ENCODE data around the gene NUP62CL. TPM values are rescaled to one million over a fixed set of nuclear protein-coding genes. Genes with fewer than 3 reads are reported as not detected.

The NUP62CL gene
- total RNA-seq, 1 donor from 2014 or later: not detected

DNA sequence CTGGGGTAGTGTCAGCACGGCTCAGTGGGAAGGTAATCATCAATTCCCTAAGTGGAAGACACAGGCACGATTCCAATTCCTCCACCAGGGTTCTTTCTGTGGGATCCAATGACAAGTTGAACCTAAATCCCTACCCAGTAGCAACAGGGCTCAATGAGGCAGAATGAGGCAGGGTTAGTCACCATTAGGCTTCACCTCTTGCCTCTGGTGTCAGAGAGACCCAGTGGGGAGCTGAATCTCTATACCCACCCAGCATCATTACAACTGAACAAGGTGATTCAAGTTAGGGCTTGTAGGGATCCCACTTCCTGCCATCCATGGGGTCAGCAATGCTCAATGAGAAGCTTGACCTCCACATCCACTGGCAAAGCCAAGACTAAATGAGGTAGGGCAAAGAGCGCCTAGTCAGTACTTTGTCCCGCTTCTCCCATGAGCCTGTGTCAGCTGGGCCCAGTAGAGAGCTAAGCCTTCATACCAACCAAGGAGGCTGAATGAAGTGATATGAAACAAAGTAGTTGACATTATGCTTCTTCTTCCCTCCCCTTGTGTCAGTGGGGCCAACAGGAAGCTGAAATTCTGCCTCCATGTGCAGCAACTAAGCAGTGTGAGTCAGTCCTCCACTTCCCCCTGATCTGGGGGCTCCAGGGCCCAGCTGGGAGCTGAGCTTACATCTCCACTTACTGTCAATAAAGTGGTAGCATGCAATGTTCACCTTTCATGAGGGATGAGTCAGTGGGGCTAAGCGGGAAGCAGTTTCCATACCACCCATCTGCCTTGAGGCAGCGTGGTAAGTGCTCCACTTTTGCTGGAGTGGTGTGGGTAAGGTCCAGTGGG lies 51.2 kb downstream of the NUP62CL start:
- no peak for DNase-seq (ENCODE audit: low spot score in 2 of 2)
- Histone ChIP-seq H3K4me1 (no peaks in the 10 kb centered on the region), H3K27ac (no peak overlapping the region), H3K4me3 (no peak overlapping the region), H3K27me3 (no peaks in the 10 kb centered on the region), H3K9me3 (no peaks in the 10 kb centered on the region), H3K36me3 (no peaks in the 10 kb centered on the region)
- TF ChIP-seq, protein P1, sequence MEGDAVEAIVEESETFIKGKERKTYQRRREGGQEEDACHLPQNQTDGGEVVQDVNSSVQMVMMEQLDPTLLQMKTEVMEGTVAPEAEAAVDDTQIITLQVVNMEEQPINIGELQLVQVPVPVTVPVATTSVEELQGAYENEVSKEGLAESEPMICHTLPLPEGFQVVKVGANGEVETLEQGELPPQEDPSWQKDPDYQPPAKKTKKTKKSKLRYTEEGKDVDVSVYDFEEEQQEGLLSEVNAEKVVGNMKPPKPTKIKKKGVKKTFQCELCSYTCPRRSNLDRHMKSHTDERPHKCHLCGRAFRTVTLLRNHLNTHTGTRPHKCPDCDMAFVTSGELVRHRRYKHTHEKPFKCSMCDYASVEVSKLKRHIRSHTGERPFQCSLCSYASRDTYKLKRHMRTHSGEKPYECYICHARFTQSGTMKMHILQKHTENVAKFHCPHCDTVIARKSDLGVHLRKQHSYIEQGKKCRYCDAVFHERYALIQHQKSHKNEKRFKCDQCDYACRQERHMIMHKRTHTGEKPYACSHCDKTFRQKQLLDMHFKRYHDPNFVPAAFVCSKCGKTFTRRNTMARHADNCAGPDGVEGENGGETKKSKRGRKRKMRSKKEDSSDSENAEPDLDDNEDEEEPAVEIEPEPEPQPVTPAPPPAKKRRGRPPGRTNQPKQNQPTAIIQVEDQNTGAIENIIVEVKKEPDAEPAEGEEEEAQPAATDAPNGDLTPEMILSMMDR (IDR thresholded peaks at IDR 0.05): no peak
- intact Hi-C loops (cut with DNase I): no loop called here

DNA sequence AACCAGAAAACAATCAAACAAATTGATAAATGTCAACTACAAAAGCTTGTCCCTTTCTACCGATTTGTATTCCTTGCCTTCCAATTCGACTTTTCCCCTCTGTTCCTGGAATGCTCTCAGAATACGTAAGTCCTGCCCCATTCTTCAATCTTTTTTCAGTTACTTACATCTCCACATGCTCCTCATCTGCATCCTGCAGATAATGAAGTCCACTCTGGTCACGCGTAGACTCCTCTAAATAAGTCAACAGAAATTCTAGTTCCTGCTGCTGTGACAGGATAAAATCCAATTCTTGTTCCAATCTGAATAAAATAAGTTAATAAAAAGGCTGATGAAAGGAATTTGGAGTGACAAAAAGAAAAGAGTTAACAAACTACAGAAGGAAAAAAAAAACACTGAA lies 53.2 kb downstream of the NUP62CL start:
- H3K27ac ChIP-seq: no peak overlapping the region
- no peaks in the 10 kb centered on the region for H3K36me3 ChIP-seq
- no peaks in the 10 kb centered on the region for H3K9me3 ChIP-seq
- no peaks in the 10 kb centered on the region for H3K27me3 ChIP-seq
- no peak for DNase-seq (ENCODE audit: low spot score in 2 of 2)
- H3K4me3 ChIP-seq: no peak overlapping the region
- no peaks in the 10 kb centered on the region for H3K4me1 ChIP-seq
- TF ChIP-seq, protein P1 (IDR thresholded peaks at IDR 0.05): no peak
- intact Hi-C loops (cut with DNase I): no loop called here

DNA sequence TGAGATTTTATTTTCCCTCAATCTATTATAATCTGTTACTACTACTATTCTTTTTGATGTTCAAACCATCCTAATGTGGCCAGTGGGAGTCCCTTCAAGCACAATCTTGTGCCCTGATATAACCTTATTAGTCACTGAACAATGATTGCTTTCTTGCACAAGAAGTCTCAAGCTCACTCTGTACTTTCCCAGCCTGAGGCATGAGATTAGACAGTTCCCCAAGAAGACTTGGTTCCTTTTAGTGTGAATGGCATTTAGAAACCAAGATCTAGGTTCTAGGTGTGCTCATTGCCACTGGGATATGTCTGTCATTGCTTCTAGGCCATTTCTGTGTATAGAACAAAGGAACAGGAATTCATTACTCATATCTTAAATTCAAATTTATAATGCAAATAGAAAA lies 59.6 kb downstream of the NUP62CL start:
- Histone ChIP-seq H3K9me3 (no peaks in the 10 kb centered on the region), H3K27me3 (no peaks in the 10 kb centered on the region), H3K4me3 (no peak overlapping the region), H3K27ac (no peak overlapping the region), H3K4me1 (no peaks in the 10 kb centered on the region), H3K36me3 (no peaks in the 10 kb centered on the region)
- TF ChIP-seq, protein P1 (IDR thresholded peaks at IDR 0.05): no peak
- intact Hi-C loops (cut with DNase I): no loop called here
- no peak for DNase-seq (ENCODE audit: low spot score in 2 of 2)

DNA sequence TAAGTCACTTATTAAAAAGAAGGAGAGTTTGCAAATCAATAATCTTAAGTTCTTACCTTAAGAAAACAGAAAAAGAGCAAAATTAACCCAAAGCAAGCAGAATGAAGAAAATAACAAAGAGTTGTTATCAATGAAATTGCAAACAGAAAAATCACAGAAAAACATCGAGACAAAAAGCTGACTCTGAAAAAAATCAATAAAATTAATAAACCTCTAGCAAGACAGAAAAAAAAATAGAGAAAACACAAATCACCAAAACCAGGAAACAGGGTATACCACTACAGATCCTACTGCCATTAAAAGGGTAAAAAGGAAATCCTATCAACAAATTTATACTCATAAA lies 70.3 kb downstream of the NUP62CL start:
- intact Hi-C loops (cut with DNase I): no loop called here
- Histone ChIP-seq H3K4me3 (no peak overlapping the region), H3K27ac (no peak overlapping the region), H3K27me3 (no peaks in the 10 kb centered on the region), H3K9me3 (no peaks in the 10 kb centered on the region), H3K36me3 (no peaks in the 10 kb centered on the region), H3K4me1 (no peaks in the 10 kb centered on the region)
- DNase-seq (ENCODE audit: low spot score in 2 of 2): no peak
- TF ChIP-seq, protein P1 (IDR thresholded peaks at IDR 0.05): no peak

DNA sequence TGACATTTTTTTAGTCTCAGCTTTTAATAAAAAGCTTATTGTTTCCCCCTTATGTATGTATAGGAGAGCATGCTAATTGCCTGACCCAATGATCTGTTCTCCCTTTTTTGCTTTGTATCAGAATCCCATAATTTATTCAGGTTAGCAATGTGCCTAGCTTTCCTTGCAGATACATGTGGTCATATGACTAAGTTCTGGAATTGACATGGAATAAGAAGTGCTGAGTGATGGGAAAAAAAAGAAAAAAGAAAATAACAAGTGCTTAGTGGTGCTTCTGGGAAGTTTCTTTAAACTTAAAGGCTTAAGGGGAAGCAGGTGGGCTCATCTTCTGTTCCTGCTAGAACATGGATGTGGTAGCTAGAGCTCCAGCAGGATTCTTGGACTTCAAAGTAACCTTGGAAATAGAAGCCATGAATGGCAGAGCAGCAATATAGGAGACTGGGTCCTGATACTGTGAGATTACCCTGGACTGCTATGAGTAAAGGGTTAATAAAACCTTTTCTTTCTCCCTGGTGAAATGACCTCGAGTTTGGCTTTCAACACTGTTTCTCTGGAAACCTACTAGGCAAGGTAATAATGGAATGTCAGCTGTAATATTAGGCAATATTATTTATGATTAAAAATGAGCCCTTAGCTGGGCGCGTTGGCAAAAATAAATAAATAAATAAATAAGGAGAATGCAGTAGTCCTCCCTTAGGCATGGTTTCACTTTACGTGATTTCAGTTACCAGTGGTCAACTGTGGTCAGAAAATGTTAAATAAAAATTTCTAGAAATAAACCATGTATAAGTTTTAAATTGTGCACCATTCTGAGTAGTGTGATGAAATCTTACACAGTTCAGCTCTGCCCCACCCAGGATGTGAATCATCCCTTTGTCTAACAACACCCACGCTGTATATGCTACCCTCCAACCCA lies 70.9 kb downstream of the NUP62CL start:
- no peak for DNase-seq (ENCODE audit: low spot score in 2 of 2)
- H3K4me3 ChIP-seq: no peak overlapping the region
- H3K4me1 ChIP-seq: no peaks in the 10 kb centered on the region
- no peaks in the 10 kb centered on the region for H3K36me3 ChIP-seq
- H3K9me3 ChIP-seq: no peaks in the 10 kb centered on the region
- TF ChIP-seq, protein P1 (IDR thresholded peaks at IDR 0.05): no peak
- intact Hi-C loops (cut with DNase I): no loop called here
- H3K27me3 ChIP-seq: no peaks in the 10 kb centered on the region
- no peak overlapping the region for H3K27ac ChIP-seq
